Measurements from ENCODE around the gene KCNK4. TPM values are rescaled to one million over a fixed set of nuclear protein-coding genes. Genes with fewer than 3 reads are reported as not detected.
"Not testable (repeated sequence)": the region's sequence is repeated elsewhere in the genome, so short reads cannot be mapped to it uniquely, and the experiment has no call there.

Gene KCNK4
- total RNA-seq, 1 donor from 2014 or later: not detected

DNA sequence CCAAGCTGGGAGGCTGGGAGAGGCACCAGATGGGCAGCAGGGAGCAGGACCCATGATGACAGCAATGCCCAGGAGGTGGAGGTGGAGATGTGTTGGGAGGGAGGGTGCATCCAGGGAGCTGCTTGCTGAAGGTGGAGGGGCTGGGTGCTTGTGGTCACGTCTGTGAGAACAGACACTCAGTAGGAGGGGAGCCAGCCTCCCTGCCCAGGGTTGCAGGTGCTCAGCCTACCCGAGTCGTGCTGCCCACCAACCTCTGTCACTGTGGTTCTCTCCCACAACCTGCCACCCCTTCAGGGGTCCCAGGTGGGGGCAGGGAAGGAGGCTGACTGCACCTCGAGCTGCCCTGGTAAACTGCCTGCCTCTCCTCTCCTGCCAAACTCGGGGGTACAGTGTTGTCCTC lies 32.3 kb downstream of the KCNK4 start:
- no peak overlapping the region for H3K4me3 ChIP-seq
- peaks cover 13% of the 10 kb centered on the region for H3K4me1 ChIP-seq
- peaks cover 6% of the 10 kb centered on the region for H3K9me3 ChIP-seq (replicated peaks)
- no peak for DNase-seq
- H3K27ac ChIP-seq (replicated peaks): no peak overlapping the region
- H3K36me3 ChIP-seq: peaks cover 14% of the 10 kb centered on the region
- no peaks in the 10 kb centered on the region for H3K27me3 ChIP-seq (ENCODE audit: low read depth)
- TF ChIP-seq CTCF (IDR thresholded peaks at IDR 0.05; ENCODE audit: borderline replicate concordance): no peak
- intact Hi-C loops (cut with micrococcal nuclease): no loop called here

GRCh38 chr11:64323984-64324383 lies 32.9 kb downstream of the KCNK4 start:
- intact Hi-C loops (cut with micrococcal nuclease): not testable (repeated sequence)

GRCh38 chr11:64324692-64325469 lies 33.8 kb downstream of the KCNK4 start:
- Histone ChIP-seq H3K9me3 (replicated peaks) (peaks cover 6% of the 10 kb centered on the region), H3K4me3 (no peak overlapping the region), H3K4me1 (peaks cover 12% of the 10 kb centered on the region), H3K27ac (replicated peaks) (no peak overlapping the region), H3K36me3 (peaks cover 14% of the 10 kb centered on the region), H3K27me3 (ENCODE audit: low read depth) (no peaks in the 10 kb centered on the region)
- intact Hi-C loops (cut with micrococcal nuclease): no loop called here
- TF ChIP-seq CTCF (IDR thresholded peaks at IDR 0.05; ENCODE audit: borderline replicate concordance): no peak
- no peak for DNase-seq

More at GRCh38 chr11:64323984-64324383, 32.9 kb downstream of the KCNK4 start:
- H3K27ac ChIP-seq (replicated peaks); H3K9me3 ChIP-seq (replicated peaks); H3K4me3 ChIP-seq; DNase-seq; H3K27me3 ChIP-seq (ENCODE audit: low read depth): not testable (repeated sequence)
- Histone ChIP-seq H3K4me1 (peaks cover 10% of the 10 kb centered on the region), H3K36me3 (peaks cover 14% of the 10 kb centered on the region)

- intact Hi-C loops (cut with micrococcal nuclease): no loop called here
Observed at GRCh38 chr11:64327375-64327774, 36.3 kb downstream of the KCNK4 start.

DNA sequence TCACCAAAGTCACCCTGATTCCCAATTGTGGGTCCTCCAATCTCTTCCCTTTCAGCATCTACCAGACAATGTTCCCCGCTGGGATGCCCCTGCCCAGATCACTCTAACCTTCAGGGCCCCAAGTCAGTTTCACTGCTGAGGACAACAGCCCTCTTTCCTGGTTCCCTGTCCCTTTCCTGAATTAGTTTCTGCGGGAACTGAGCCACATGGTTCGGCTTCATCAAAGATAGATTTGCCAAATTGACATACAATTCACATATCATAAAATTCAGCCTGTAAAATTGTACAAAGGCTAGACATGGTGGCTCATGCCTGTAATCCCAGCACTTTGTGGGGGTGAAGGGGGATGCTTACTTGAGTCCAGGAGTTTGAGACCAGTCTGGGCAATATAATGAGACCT lies 36.9 kb downstream of the KCNK4 start:
- H3K36me3 ChIP-seq: peaks cover under 1% of the 10 kb centered on the region
- intact Hi-C loops (cut with micrococcal nuclease): no loop called here
- H3K9me3 ChIP-seq (replicated peaks): peaks cover 6% of the 10 kb centered on the region
- H3K27me3 ChIP-seq (ENCODE audit: low read depth): peaks cover 5% of the 10 kb centered on the region
- H3K4me1 ChIP-seq: peaks cover 22% of the 10 kb centered on the region
- H3K27ac ChIP-seq (replicated peaks): no peak overlapping the region
- H3K4me3 ChIP-seq: no peak overlapping the region
- no peak for TF ChIP-seq CTCF (IDR thresholded peaks at IDR 0.05; ENCODE audit: borderline replicate concordance)
- no peak for DNase-seq

More at GRCh38 chr11:64327375-64327774, 36.3 kb downstream of the KCNK4 start:
- H3K9me3 ChIP-seq (replicated peaks): peaks cover 6% of the 10 kb centered on the region
- no peak overlapping the region for H3K4me3 ChIP-seq
- no peak for TF ChIP-seq CTCF (IDR thresholded peaks at IDR 0.05; ENCODE audit: borderline replicate concordance)
- no peak overlapping the region for H3K27ac ChIP-seq (replicated peaks)
- no peak for DNase-seq
- peaks cover 5% of the 10 kb centered on the region for H3K27me3 ChIP-seq (ENCODE audit: low read depth)
- peaks cover 4% of the 10 kb centered on the region for H3K36me3 ChIP-seq
- peaks cover 22% of the 10 kb centered on the region for H3K4me1 ChIP-seq

GRCh38 chr11:64330888-64331287 lies 39.8 kb downstream of the KCNK4 start:
- intact Hi-C loops (cut with micrococcal nuclease): no loop called here
- no peak overlapping the region for H3K4me3 ChIP-seq
- DNase-seq: no peak
- TF ChIP-seq CTCF (IDR thresholded peaks at IDR 0.05; ENCODE audit: borderline replicate concordance): no peak
- H3K4me1 ChIP-seq: peaks cover 22% of the 10 kb centered on the region
- no peak overlapping the region for H3K27ac ChIP-seq (replicated peaks)
- H3K36me3 ChIP-seq: no peaks in the 10 kb centered on the region
- H3K27me3 ChIP-seq (ENCODE audit: low read depth): peaks cover 5% of the 10 kb centered on the region
- peaks cover 6% of the 10 kb centered on the region for H3K9me3 ChIP-seq (replicated peaks)

Measured in left ventricle myocardium inferior (tissue), 1 donor.